K562 (cell line): ENCODE results near the gene GMNN. TPM values are rescaled to one million over a fixed set of nuclear protein-coding genes. Genes with fewer than 3 reads are reported as not detected.
A peak's percentile ranks its signal among the peaks of the same experiment; 100 is the strongest.

Experiments used
- ATAC-seq: fragments of 200-7000 bp; cut with Tn5 transposase; 3 replicates; pipeline ENCODE4 v1.9.1; 2020; ENCODE audit warnings: moderate library complexity
- BruUV-seq: library from RNA; stranded (reverse); fragments of 400-500 nt; replicated peaks from 2 replicates; lab custom pipeline; 2021; lab: Mats Ljungman, UMichigan
- CTCF ChIA-PET: fragments of 300-600 bp; formaldehyde crosslinking; extraction: SDS; loops from one replicate; lab custom pipeline; 2021; ENCODE audit warnings: low intra/inter-chr PET ratio; lab: Yijun Ruan, JAX
- POLR2A ChIA-PET: fragments of 300-600, 350-650 bp; sonication (Branson Sonifier 250); formaldehyde crosslinking; extraction: SDS; loops from one replicate; lab custom pipeline; 2021; ENCODE audit warnings: antibody characterized with exemption, inconsistent platforms; lab: Yijun Ruan, JAX
- DNase-seq, 4 experiments: peaks; one replicate each; pipeline versions ENCODE4 v3.0.0 to v3.0.0-alpha.2; 2011 to 2018; ENCODE audit warnings: low spot score in 3 of 4, mixed read lengths in 3 of 4; ENCODE audit errors: extremely low read depth in 1 of 4
- FAIRE-seq: peaks from 2 replicates; lab custom pipeline; 2011; peaks lifted over from hg19 to GRCh38; lab: Jason Lieb, UNC
- H2AFZ ChIP-seq: 2 replicates; pipeline ENCODE4 v1.6.0; 2011; ENCODE audit warnings: low read depth, low read length, control low read depth, inconsistent platforms
- H3K27ac ChIP-seq: fragments of 200-600 bp; 3 replicates; pipeline ENCODE4 v1.8.0; 2011; ENCODE audit warnings: low read depth, mild to moderate bottlenecking, control low read depth, inconsistent platforms, low read length, moderate library complexity, mixed read lengths; ENCODE audit errors: extremely low read depth
- H3K27me3 ChIP-seq, 2 experiments: fragments of 300-600 bp in 1 of 2; 2 replicates in 1 of 2; 3 replicates in 1 of 2; pipeline versions ENCODE4 v1.6.0 to v1.8.0; 2011; ENCODE audit warnings: inconsistent platforms in 2 of 2, low read length in 2 of 2, mild to moderate bottlenecking in 1 of 2, mixed read lengths in 1 of 2, moderate library complexity in 1 of 2; ENCODE audit not compliant: control insufficient read depth in 2 of 2, insufficient read depth in 2 of 2
- H3K36me3 ChIP-seq: fragments of 300-600 bp; 3 replicates; pipeline ENCODE4 v1.8.0; 2011; ENCODE audit warnings: mild to moderate bottlenecking, low read length, inconsistent platforms; ENCODE audit not compliant: control insufficient read depth, insufficient read depth
- H3K4me1 ChIP-seq, 2 experiments: fragments of 200-600 bp in 1 of 2; replicated peaks in 1 of 2; 2 replicates in 1 of 2; 3 replicates in 1 of 2; pipeline versions ENCODE4 v1.5.1 to v1.8.0; 2011; ENCODE audit warnings: inconsistent platforms in 2 of 2, low read length in 2 of 2, mild to moderate bottlenecking in 1 of 2, mixed read lengths in 1 of 2, moderate library complexity in 1 of 2; ENCODE audit not compliant: control insufficient read depth in 2 of 2, insufficient read depth in 2 of 2
- H3K4me2 ChIP-seq: 2 replicates; pipeline ENCODE4 v1.6.1; 2011; ENCODE audit warnings: low read length, control low read depth, inconsistent platforms, mixed read lengths; ENCODE audit not compliant: insufficient read depth
- H3K4me3 ChIP-seq: fragments of 200-600 bp; sonication (generic), shearing (Covaris generic); 2 replicates; pipeline ENCODE4 v1.5.1; 2016; ENCODE audit warnings: control low read depth, inconsistent platforms
- H3K79me2 ChIP-seq: fragments of 200-600 bp; 3 replicates; pipeline ENCODE4 v1.8.0; 2011; ENCODE audit warnings: low read length, inconsistent platforms; ENCODE audit not compliant: control insufficient read depth, insufficient read depth
- H3K9ac ChIP-seq, 2 experiments: 2 replicates each; pipeline versions ENCODE4 v1.6.0 to v1.6.1; 2011; ENCODE audit warnings: low read depth in 2 of 2, low read length in 2 of 2, control low read depth in 1 of 2, inconsistent platforms in 1 of 2, mild to moderate bottlenecking in 1 of 2, mixed read lengths in 1 of 2; ENCODE audit not compliant: insufficient read depth in 1 of 2
- H3K9me1 ChIP-seq: one replicate; pipeline ENCODE4 v1.6.0; 2011; ENCODE audit warnings: inconsistent platforms, mild to moderate bottlenecking, low read length, moderate library complexity; ENCODE audit not compliant: control insufficient read depth, insufficient read depth
- H3K9me3 ChIP-seq: replicated peaks from 2 replicates; pipeline ENCODE4 v1.5.1; 2011; ENCODE audit warnings: low read depth, low read length, inconsistent platforms; ENCODE audit not compliant: control insufficient read depth, insufficient read depth
- H4K20me1 ChIP-seq: replicated peaks from 2 replicates; pipeline ENCODE4 v1.6.1; 2011; ENCODE audit warnings: low read length, inconsistent platforms, mixed read lengths; ENCODE audit not compliant: control insufficient read depth, insufficient read depth
- BRD9 ChIP-seq: fragments of 450-650 bp; IDR thresholded peaks from 2 replicates; pipeline ENCODE4 v1.6.1; 2018; ENCODE audit warnings: low read depth; ENCODE audit not compliant: partially characterized antibody
- DPF2 ChIP-seq: fragments of 450-650 bp; IDR thresholded peaks from 2 replicates; pipeline ENCODE4 v1.6.1; 2016
- FOXK1 ChIP-seq: sonication (generic); formaldehyde crosslinking; IDR thresholded peaks from 2 replicates; pipeline ENCODE4 v1.8.0; 2022; ENCODE audit warnings: missing genetic modification reagents, mild to moderate bottlenecking, borderline replicate concordance
- MCM2 ChIP-seq: fragments of 450-650 bp; IDR thresholded peaks from 2 replicates; pipeline ENCODE4 v1.6.1; 2017; ENCODE audit warnings: low read depth, mild to moderate bottlenecking
- MTA3 ChIP-seq: fragments of 450-650 bp; formaldehyde crosslinking; IDR thresholded peaks from 2 replicates; pipeline ENCODE4 v1.6.1; 2017; ENCODE audit warnings: mild to moderate bottlenecking, borderline replicate concordance
- NCOA2 ChIP-seq, 2 experiments: fragments of 450-650 bp; IDR thresholded peaks; 2 replicates each; pipeline ENCODE4 v1.6.1; 2018; ENCODE audit warnings: mild to moderate bottlenecking in 2 of 2, moderate library complexity in 1 of 2; ENCODE audit not compliant: partially characterized antibody in 2 of 2
- PCBP2 ChIP-seq: fragments of 200-400 bp; formaldehyde crosslinking; IDR thresholded peaks from 2 replicates; pipeline ENCODE4 v1.6.1; 2018; ENCODE audit warnings: low read length, low read depth, mild to moderate bottlenecking, moderate library complexity; ENCODE audit not compliant: poor library complexity, severe bottlenecking
- PHF8 ChIP-seq: fragments of 200-600 bp; sonication (generic); IDR thresholded peaks from 2 replicates; pipeline ENCODE4 v1.6.1; 2012; ENCODE audit warnings: mixed run types, mild to moderate bottlenecking, inconsistent platforms, low read length, moderate library complexity, borderline replicate concordance
- WGBS: fragments of 100-300 bp; shearing (Covaris generic); methylation state at CpG from one replicate; pipeline ENCODE4 v1.1.6; 2016; ENCODE audit warnings: low coverage, mixed read lengths; ENCODE audit not compliant: insufficient coverage; ENCODE audit errors: missing lambda C conversion rate; 5-methylcytosine and 5-hydroxymethylcytosine counted together
- in situ Hi-C: fragments of 300-500 bp; cut with MboI; formaldehyde crosslinking; loops from 4 replicates; pipeline ENCODE4 v1.15.0; 2018; ENCODE audit warnings: inconsistent platforms, mixed read lengths
- intact Hi-C: fragments of 100-400 bp; cut with micrococcal nuclease; formaldehyde crosslinking; loops from 2 replicates; pipeline ENCODE4 v1.14.2; 2022
- polyA plus RNA-seq, 8 experiments: library from polyadenylated mRNA; depleted of rRNA in 4 of 8; stranded (reverse) in 5 of 8; unstranded in 3 of 8; fragments of >200 nt; fragmentation: Nextera tagmentation in 2 of 8; fragmentation: Illumina TruSeq in 1 of 8; extraction: Ambion mirVana in 2 of 8; extraction: Trizol in 1 of 8; gene quantifications; 2 replicates each; pipeline versions ENCODE4 v1.2.1 to v1.2.3, GENCODE V29; 2011 to 2014; ENCODE audit warnings: inconsistent platforms in 1 of 8, missing spikeins in 1 of 8
- total RNA-seq, 7 experiments: library from RNA; depleted of rRNA in 6 of 7; stranded (reverse); fragments of >200 nt in 6 of 7; fragmentation: Illumina TruSeq in 2 of 7; extraction: Trizol in 2 of 7; gene quantifications; 2 replicates each; pipeline versions ENCODE4 v1.2.1 to v1.2.3, GENCODE V29; 2011 to 2021; ENCODE audit warnings: low replicate concordance in 1 of 7
- TF ChIP-seq, protein P1 (sequence below): fragments of 200-800 bp; sonication (Bioruptor generic); IDR thresholded peaks from 2 replicates; pipeline ENCODE4 v1.6.1; 2017; ENCODE audit warnings: missing genetic modification characterization, missing compliant biosample characterization
- TF ChIP-seq, protein P2 (sequence below): sonication (generic); formaldehyde crosslinking; IDR thresholded peaks from 2 replicates; pipeline ENCODE4 v1.8.0; 2022; ENCODE audit warnings: mild to moderate bottlenecking, missing genetic modification reagents, borderline replicate concordance
- TF ChIP-seq, protein P3 (sequence below), 2 experiments: fragments of 450-650 bp; IDR thresholded peaks; 2 replicates each; pipeline ENCODE4 v1.6.1; 2016
- TF ChIP-seq, protein P4 (sequence below): fragments of 450-650 bp; formaldehyde crosslinking; IDR thresholded peaks from 2 replicates; pipeline ENCODE4 v1.4.0; 2020; ENCODE audit warnings: mild to moderate bottlenecking, moderate library complexity

Gene GMNN
- total and polyA plus RNA-seq, 9 of the 15 experiments (the other 6 are each of a cell fraction or from before 2014, with no cell fraction given): 144 to 370 (median 210) TPM

DNA sequence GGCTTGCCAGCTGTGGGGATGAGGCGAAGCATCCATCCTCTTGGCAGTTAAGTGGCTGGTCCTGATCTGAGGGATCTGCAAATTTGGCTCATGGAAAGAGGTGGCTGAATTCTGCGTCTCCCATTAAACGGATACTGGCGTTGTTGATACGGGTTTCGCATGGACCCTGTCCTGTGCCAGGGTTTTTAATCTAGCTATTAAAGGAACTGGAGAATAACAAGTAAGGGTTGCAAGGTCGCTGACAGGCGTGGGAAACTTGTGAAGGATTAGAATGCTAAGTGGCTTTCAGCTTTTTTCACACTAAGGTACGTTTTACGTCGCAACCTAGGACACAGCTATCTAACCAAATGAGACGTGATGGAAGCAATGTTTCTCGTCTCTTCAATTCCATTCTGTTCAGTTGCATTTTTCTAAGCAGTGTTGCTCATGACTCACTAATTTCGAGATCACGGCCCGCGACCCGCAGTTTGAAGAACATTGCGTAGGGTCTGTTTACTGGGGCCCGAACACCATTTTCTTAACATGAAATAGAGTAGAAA, 852 bp downstream of the GMNN start:
- peak in 1 of 4 experiments; percentile 43 for DNase-seq
- Histone ChIP-seq H4K20me1 (peaks cover 9% of the 10 kb centered on the region; the same call in 1 of the 2 replicates), H2AFZ (peak overlapping the region; percentile 48), H3K79me2 (peaks cover 58% of the 10 kb centered on the region), H3K4me3 (peak overlapping the region; percentile 67), H3K27ac (peak overlapping the region; percentile 99), H3K9me1 (no peaks in the 10 kb centered on the region), H3K9me3 (no peaks in the 10 kb centered on the region), H3K9ac (peak overlapping the region; percentile 99 to 100), H3K27me3 (no peaks in the 10 kb centered on the region), H3K4me1 (peaks cover 8 to 12% of the 10 kb centered on the region in 2 experiments; a peak in 4 of 5 replicates), H3K36me3 (peaks cover 38% of the 10 kb centered on the region), H3K4me2 (peak overlapping the region; percentile 97)
- ATAC-seq: peak; percentile 18
- CTCF ChIA-PET: no interaction called here
- under 1% methylated on average over 20 of the region's 20 CpGs for WGBS
- BruUV-seq: TSS peak; percentile 45
- in situ Hi-C loops: no loop called here
- POLR2A ChIA-PET: interaction anchor here (0.8 to 3.1 kb wide), 10 partner anchors 10 to 562 kb away, joined by 3 to 25 read pairs (median 3); partner anchors contain the start of gene C6orf62
- intact Hi-C loops: loop anchor here (10.0 kb wide), 2 partner anchors 1249 to 1439 kb away; a partner anchor contains a TSS
- FAIRE-seq: no peak
- TF ChIP-seq BRD9 (no peak), NCOA2 (IDR thresholded peaks at IDR 0.05; ENCODE audit: partially characterized antibody in 2 of 2) (no peak), DPF2 (0 out of 2 replicates have a peak, but pooled peaks have one; percentile 33), MTA3 (no peak), PCBP2 (no peak), PHF8 (no peak), MCM2 (no peak), FOXK1 (CRISPR knock-in tag) (0 out of 2 replicates have a peak, but pooled peaks have one; percentile 65)
- TF ChIP-seq, protein P1, sequence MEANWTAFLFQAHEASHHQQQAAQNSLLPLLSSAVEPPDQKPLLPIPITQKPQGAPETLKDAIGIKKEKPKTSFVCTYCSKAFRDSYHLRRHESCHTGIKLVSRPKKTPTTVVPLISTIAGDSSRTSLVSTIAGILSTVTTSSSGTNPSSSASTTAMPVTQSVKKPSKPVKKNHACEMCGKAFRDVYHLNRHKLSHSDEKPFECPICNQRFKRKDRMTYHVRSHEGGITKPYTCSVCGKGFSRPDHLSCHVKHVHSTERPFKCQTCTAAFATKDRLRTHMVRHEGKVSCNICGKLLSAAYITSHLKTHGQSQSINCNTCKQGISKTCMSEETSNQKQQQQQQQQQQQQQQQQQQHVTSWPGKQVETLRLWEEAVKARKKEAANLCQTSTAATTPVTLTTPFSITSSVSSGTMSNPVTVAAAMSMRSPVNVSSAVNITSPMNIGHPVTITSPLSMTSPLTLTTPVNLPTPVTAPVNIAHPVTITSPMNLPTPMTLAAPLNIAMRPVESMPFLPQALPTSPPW (CRISPR knock-in tag): no peak
- TF ChIP-seq, protein P2, sequence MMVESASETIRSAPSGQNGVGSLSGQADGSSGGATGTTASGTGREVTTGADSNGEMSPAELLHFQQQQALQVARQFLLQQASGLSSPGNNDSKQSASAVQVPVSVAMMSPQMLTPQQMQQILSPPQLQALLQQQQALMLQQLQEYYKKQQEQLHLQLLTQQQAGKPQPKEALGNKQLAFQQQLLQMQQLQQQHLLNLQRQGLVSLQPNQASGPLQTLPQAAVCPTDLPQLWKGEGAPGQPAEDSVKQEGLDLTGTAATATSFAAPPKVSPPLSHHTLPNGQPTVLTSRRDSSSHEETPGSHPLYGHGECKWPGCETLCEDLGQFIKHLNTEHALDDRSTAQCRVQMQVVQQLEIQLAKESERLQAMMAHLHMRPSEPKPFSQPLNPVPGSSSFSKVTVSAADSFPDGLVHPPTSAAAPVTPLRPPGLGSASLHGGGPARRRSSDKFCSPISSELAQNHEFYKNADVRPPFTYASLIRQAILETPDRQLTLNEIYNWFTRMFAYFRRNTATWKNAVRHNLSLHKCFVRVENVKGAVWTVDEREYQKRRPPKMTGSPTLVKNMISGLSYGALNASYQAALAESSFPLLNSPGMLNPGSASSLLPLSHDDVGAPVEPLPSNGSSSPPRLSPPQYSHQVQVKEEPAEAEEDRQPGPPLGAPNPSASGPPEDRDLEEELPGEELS: 0 out of 2 replicates have a peak, but pooled peaks have one; percentile 27
- TF ChIP-seq, protein P3, sequence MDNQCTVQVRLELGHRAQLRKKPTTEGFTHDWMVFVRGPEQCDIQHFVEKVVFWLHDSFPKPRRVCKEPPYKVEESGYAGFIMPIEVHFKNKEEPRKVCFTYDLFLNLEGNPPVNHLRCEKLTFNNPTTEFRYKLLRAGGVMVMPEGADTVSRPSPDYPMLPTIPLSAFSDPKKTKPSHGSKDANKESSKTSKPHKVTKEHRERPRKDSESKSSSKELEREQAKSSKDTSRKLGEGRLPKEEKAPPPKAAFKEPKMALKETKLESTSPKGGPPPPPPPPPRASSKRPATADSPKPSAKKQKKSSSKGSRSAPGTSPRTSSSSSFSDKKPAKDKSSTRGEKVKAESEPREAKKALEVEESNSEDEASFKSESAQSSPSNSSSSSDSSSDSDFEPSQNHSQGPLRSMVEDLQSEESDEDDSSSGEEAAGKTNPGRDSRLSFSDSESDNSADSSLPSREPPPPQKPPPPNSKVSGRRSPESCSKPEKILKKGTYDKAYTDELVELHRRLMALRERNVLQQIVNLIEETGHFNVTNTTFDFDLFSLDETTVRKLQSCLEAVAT (IDR thresholded peaks at IDR 0.05): 0 out of 4 replicates have a peak, but pooled peaks of 1 of the 2 experiments have one; percentile 25
- TF ChIP-seq, protein P4, sequence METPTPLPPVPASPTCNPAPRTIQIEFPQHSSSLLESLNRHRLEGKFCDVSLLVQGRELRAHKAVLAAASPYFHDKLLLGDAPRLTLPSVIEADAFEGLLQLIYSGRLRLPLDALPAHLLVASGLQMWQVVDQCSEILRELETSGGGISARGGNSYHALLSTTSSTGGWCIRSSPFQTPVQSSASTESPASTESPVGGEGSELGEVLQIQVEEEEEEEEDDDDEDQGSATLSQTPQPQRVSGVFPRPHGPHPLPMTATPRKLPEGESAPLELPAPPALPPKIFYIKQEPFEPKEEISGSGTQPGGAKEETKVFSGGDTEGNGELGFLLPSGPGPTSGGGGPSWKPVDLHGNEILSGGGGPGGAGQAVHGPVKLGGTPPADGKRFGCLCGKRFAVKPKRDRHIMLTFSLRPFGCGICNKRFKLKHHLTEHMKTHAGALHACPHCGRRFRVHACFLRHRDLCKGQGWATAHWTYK (CRISPR knock-in tag): 0 out of 2 replicates have a peak, but pooled peaks have one; percentile 14
